Pancreas (tissue), 10 donors: ENCODE data around the gene EPC1. TPM values are rescaled to one million over a fixed set of nuclear protein-coding genes. Genes with fewer than 3 reads are reported as not detected.

Experiments
- ATAC-seq, 4 donors: fragments of 200-7000 bp; cut with Tn5 transposase; one replicate each; pipeline versions ENCODE4 v1.8.0 to v1.9.1; 2020; ENCODE audit warnings: mild to moderate bottlenecking in 4 of 4, moderate library complexity in 4 of 4
- DNase-seq, 6 donors: peaks; one replicate each; pipeline ENCODE4 v3.0.0-alpha.2; 2020
- FAIRE-seq: peaks from 2 replicates; lab custom pipeline; 2012; peaks lifted over from hg19 to GRCh38; lab: Jason Lieb, UNC
- H3K27ac ChIP-seq, 4 donors: fragments of 200-600 bp; sonication (generic); 1 replicate in 3 of 4; 2 replicates in 1 of 4; pipeline versions ENCODE4 v1.5.0 to v1.8.0; 2020
- H3K27me3 ChIP-seq, 4 donors: fragments of 200-600 bp; one replicate each; pipeline ENCODE4 v1.8.0; 2021
- H3K36me3 ChIP-seq, 3 donors: fragments of 200-600 bp; sonication (generic) in 1 of 3; one replicate each; pipeline versions ENCODE4 v1.5.0 to v1.8.0; 2020 to 2021
- H3K4me1 ChIP-seq, 3 donors: fragments of 200-600 bp; one replicate each; pipeline ENCODE4 v1.8.0; 2021
- H3K4me3 ChIP-seq, 4 donors: fragments of 200-600 bp; sonication (generic) in 2 of 4; one replicate each; pipeline versions ENCODE4 v1.5.0 to v1.8.0; 2020 to 2021
- H3K9me3 ChIP-seq, 4 donors: fragments of 200-600 bp; one replicate each; pipeline ENCODE4 v1.8.0; 2021
- WGBS, 2 donors: extraction: QIAGEN DNeasy Blood & Tissue Kit; methylation state at CpG; one replicate each; pipeline ENCODE4 v1.1.7; 2013; 5-methylcytosine and 5-hydroxymethylcytosine counted together
- intact Hi-C, 3 donors: fragments of 100-400 bp; cut with DNase I; formaldehyde crosslinking; loops; one replicate each; pipeline versions ENCODE4 v1.11.1 to v1.14.2; 2022
- polyA plus RNA-seq, 2 donors: library from polyadenylated mRNA; stranded (reverse); fragments of 200-250 nt; gene quantifications; one replicate each; pipeline ENCODE4 v1.2.3, GENCODE V29; 2013
- total RNA-seq, 6 donors: library from RNA; stranded (reverse); fragmentation: NEBNext Ultra II Directional in 4 of 6; extraction: Animal tissue kit (Norgen Biotek cat#: 25700) in 4 of 6; gene quantifications; one replicate each; pipeline versions ENCODE4 v1.2.1 to v1.2.4, GENCODE V29; 2021 to 2023
- TF ChIP-seq, protein P1 (sequence below), 4 donors: fragments of 200-600 bp; sonication (generic) in 3 of 4; IDR thresholded peaks; one replicate each; pipeline versions ENCODE4 v1.5.0 to v1.8.0; 2021; ENCODE audit warnings: antibody characterized with exemption in 4 of 4
- donor health status: healthy with polysubstance abuse.
- donor health status: DM: no; HTN: no; CAD: no; lungs with moderate emphysema.
- donor health status: DM: no; HTN: no; CAD: no.
- donor health status: control.
- donor health status: control.
- donor health status: Bipolar disorder and iron deficiency.
- donor health status: DM: yes; HTN: yes; CAD: no.
- donor health status: DM: no; HTN: no; CAD: no.
- donor health status: DM: no; HTN: no; CAD: no.
- donor health status: DM: yes; HTN: yes; CAD: no.

EPC1 gene
- total and polyA plus RNA-seq, 8 donors = 11.3 to 21.8 (median 16.4) TPM

DNA sequence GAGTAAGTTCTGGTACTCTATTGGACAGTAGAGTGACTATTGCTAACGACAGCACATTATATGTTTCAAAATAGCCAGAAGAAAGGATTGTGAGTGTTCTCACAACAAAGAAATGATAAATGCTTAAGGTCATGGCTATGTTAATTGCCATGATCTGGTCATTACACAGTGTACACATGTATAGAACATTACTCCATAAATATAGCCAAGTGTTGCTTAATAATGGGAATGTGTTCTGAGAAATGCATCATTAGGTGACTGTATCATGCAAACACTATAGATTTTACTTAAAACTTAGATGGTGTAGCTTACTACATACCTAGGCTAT, 19.6 kb downstream of the EPC1 start:
- TF ChIP-seq, protein P1, sequence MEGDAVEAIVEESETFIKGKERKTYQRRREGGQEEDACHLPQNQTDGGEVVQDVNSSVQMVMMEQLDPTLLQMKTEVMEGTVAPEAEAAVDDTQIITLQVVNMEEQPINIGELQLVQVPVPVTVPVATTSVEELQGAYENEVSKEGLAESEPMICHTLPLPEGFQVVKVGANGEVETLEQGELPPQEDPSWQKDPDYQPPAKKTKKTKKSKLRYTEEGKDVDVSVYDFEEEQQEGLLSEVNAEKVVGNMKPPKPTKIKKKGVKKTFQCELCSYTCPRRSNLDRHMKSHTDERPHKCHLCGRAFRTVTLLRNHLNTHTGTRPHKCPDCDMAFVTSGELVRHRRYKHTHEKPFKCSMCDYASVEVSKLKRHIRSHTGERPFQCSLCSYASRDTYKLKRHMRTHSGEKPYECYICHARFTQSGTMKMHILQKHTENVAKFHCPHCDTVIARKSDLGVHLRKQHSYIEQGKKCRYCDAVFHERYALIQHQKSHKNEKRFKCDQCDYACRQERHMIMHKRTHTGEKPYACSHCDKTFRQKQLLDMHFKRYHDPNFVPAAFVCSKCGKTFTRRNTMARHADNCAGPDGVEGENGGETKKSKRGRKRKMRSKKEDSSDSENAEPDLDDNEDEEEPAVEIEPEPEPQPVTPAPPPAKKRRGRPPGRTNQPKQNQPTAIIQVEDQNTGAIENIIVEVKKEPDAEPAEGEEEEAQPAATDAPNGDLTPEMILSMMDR (IDR thresholded peaks at IDR 0.05) = no peak
- FAIRE-seq = no peak
- Histone ChIP-seq H3K4me3 (no peak overlapping the region), H3K27me3 (no peaks in the 10 kb centered on the region), H3K9me3 (no peaks in the 10 kb centered on the region), H3K27ac (no peak overlapping the region), H3K4me1 (peaks cover 37 to 70% (median 41%) of the 10 kb centered on the region in 3 donors), H3K36me3 (no peaks in the 10 kb centered on the region)
- no peak for DNase-seq
- intact Hi-C loops = no loop called here
- ATAC-seq = no peak
- 54 to 68% methylated on average over 1 of the region's 1 CpG for WGBS, 2 donors

DNA sequence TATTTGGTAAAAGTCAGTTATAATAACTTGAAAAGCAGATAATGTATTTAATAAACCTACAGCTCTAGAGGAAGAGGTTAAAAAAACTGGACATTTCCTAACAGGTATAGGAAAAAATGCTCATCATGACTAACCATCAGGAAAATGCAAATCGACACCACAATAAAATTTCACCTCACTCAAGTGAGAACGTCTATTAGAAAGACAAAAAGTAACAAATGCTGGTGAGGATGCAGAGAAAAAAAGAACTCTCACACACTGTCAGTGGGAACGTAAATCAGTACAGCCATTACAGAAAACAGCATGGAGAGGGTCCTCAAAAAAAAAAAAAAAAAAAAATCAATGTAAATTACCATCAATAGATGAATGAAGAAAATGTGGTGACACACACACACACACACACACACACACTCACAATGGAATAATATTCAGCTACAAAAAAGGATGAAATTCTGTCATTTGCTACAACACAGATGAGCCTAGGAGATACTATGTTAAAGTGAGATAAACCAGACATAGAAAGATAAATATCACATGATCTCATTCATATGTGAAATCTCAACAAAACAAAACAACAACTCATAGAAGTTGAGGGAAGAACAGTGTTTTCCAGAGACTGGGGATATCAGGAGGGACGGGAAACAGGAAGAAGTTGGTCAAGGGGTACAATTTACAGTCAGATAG, 20.1 kb downstream of the EPC1 start:
- ATAC-seq (no peak), DNase-seq (no peak), FAIRE-seq (no peak)
- TF ChIP-seq, protein P1 (IDR thresholded peaks at IDR 0.05) = no peak
- Histone ChIP-seq H3K27ac (no peak overlapping the region), H3K36me3 (no peaks in the 10 kb centered on the region), H3K4me3 (no peak overlapping the region), H3K9me3 (no peaks in the 10 kb centered on the region), H3K27me3 (no peaks in the 10 kb centered on the region), H3K4me1 (peaks cover 36 to 70% (median 37%) of the 10 kb centered on the region in 3 donors)
- intact Hi-C loops = no loop called here
- 79 to 87% methylated on average over 4 of the region's 4 CpGs for WGBS, 2 donors

DNA sequence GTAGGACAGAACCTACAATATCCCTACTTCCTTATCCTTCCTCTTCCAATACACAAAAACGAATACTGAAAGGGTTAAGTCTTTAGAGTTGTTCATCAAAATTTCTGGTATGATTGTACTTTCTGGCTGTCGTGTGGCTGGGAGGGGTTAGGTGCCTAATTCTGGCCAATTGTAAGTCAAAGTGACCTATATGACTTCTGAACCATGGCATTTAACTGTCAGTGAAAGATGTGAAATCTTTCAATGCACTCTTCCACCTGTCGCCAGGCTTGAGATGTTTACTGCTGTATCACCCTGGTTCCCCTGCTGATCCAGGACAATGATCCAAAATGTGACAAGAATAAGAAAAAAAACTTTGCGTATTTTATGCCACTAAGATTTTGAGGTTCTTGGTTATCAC, 20.8 kb downstream of the EPC1 start:
- Histone ChIP-seq H3K9me3 (no peaks in the 10 kb centered on the region), H3K27me3 (no peaks in the 10 kb centered on the region), H3K4me3 (no peak overlapping the region), H3K36me3 (no peaks in the 10 kb centered on the region), H3K4me1 (peaks cover 28 to 63% (median 36%) of the 10 kb centered on the region in 3 donors), H3K27ac (no peak overlapping the region)
- TF ChIP-seq, protein P1 (IDR thresholded peaks at IDR 0.05) = no peak
- FAIRE-seq (no peak), ATAC-seq (no peak), DNase-seq (no peak)
- 40 to 47% methylated on average over 4 of the region's 4 CpGs for WGBS, 2 donors
- intact Hi-C loops = no loop called here

DNA sequence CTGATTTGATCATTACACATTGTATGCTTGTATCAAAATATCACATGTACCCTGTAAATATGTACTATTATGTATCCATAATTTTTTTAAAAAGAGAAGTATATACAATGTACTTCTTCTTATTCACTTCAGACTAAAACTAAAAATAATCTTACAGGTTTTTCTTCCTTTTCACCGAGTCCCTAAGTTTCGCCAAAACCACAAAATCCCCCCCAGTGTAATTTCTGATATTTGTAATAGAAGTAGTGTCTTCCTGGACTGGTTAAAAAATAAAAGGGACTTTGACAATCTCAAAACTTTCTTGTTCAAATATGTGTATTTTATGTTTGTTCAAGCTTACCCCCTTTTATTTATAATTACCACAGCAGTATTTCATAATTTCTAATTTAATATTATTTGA, 23.9 kb downstream of the EPC1 start:
- ATAC-seq (no peak), FAIRE-seq (no peak), DNase-seq (no peak)
- Histone ChIP-seq H3K27me3 (no peaks in the 10 kb centered on the region), H3K9me3 (no peaks in the 10 kb centered on the region), H3K27ac (no peak overlapping the region), H3K4me3 (no peak overlapping the region), H3K36me3 (no peaks in the 10 kb centered on the region), H3K4me1 (peaks cover 11 to 44% (median 22%) of the 10 kb centered on the region in 3 donors)
- TF ChIP-seq, protein P1 (IDR thresholded peaks at IDR 0.05) = no peak
- intact Hi-C loops = no loop called here
- 80 to 85% methylated on average over 2 of the region's 2 CpGs for WGBS, 2 donors

DNA sequence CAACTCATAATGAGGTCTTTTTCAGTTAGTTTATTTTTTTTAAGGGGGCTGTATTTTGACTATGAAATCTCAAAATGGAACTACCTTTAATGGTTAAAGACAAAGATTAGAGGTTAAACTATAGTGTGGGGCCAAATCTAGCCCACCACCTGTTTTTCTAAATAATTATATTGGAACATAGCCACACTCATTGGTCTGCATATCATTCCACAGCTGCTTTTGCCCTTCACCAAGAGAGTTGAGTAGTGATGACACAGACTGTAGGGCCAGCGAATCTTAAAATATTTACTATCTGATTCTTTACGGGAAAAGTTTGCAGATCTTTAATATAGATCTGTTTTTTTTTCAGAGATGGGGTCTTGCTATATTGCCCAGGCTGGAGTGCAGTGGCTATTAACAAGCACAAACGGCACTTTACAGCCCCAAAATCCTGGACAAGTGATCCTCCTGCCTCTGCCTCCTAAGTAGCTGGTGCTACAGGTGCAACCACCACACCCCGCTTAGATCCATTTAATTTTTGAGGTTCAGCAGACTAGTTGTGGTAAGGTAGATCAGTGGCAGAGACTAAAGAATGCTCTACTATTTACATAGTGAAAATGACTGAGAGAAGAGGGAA, 25.8 kb downstream of the EPC1 start:
- no peak for ATAC-seq
- DNase-seq = no peak
- no peak for FAIRE-seq
- TF ChIP-seq, protein P1 (IDR thresholded peaks at IDR 0.05) = no peak
- Histone ChIP-seq H3K36me3 (no peaks in the 10 kb centered on the region), H3K4me1 (peaks cover 15 to 39% (median 34%) of the 10 kb centered on the region in 3 donors), H3K4me3 (no peak overlapping the region), H3K27me3 (no peaks in the 10 kb centered on the region), H3K9me3 (no peaks in the 10 kb centered on the region), H3K27ac (no peak overlapping the region)
- WGBS, 2 donors = 94 to 98% methylated on average over 4 of the region's 4 CpGs
- intact Hi-C loops = no loop called here
